Measurements from ENCODE around the gene HDAC8. TPM values are rescaled to one million over a fixed set of nuclear protein-coding genes. Genes with fewer than 3 reads are reported as not detected.
"Not testable (repeated sequence)": the region's sequence is repeated elsewhere in the genome, so short reads cannot be mapped to it uniquely, and the experiment has no call there.

The HDAC8 gene
- polyA plus RNA-seq, 1 experiment: 14.9 TPM

GRCh38 chrX:72461288-72461687, 111.4 kb downstream of the HDAC8 start:
- Histone ChIP-seq H3K4me3 (ENCODE audit: low read depth, low read length) (no peak overlapping the region), H3K36me3 (ENCODE audit: control insufficient read depth, insufficient read depth, low read length) (no peaks in the 10 kb centered on the region), H3K27me3 (ENCODE audit: control insufficient read depth, insufficient read depth, low read length) (no peaks in the 10 kb centered on the region)
- TF ChIP-seq CTCF (IDR thresholded peaks at IDR 0.05; ENCODE audit: insufficient read depth, low read depth, low read length): no peak
- ChIA-PET CTCF (no interaction called here), POLR2A (no interaction called here)
- DNase-seq (ENCODE audit: low read depth): no peak

- POLR2A ChIA-PET: no interaction called here
- no peak for TF ChIP-seq CTCF (IDR thresholded peaks at IDR 0.05; ENCODE audit: insufficient read depth, low read depth, low read length)
- no peak for DNase-seq (ENCODE audit: low read depth)
These were observed 111.9 kb downstream of the HDAC8 start for GRCh38 chrX:72460715-72461114.

GRCh38 chrX:72449034-72449433, 123.6 kb downstream of the HDAC8 start:
- POLR2A ChIA-PET; H3K36me3 ChIP-seq (ENCODE audit: control insufficient read depth, insufficient read depth, low read length); H3K27me3 ChIP-seq (ENCODE audit: control insufficient read depth, insufficient read depth, low read length); H3K4me3 ChIP-seq (ENCODE audit: low read depth, low read length); CTCF ChIA-PET; DNase-seq (ENCODE audit: low read depth): not testable (repeated sequence)

More at GRCh38 chrX:72460715-72461114, 111.9 kb downstream of the HDAC8 start:
- no peak overlapping the region for H3K4me3 ChIP-seq (ENCODE audit: low read depth, low read length)
- CTCF ChIA-PET: no interaction called here
- H3K36me3 ChIP-seq (ENCODE audit: control insufficient read depth, insufficient read depth, low read length): no peaks in the 10 kb centered on the region
- no peaks in the 10 kb centered on the region for H3K27me3 ChIP-seq (ENCODE audit: control insufficient read depth, insufficient read depth, low read length)

GRCh38 chrX:72440764-72441163, 131.9 kb downstream of the HDAC8 start:
- H3K36me3 ChIP-seq (ENCODE audit: control insufficient read depth, insufficient read depth, low read length); CTCF ChIA-PET; H3K4me3 ChIP-seq (ENCODE audit: low read depth, low read length); H3K27me3 ChIP-seq (ENCODE audit: control insufficient read depth, insufficient read depth, low read length); POLR2A ChIA-PET; DNase-seq (ENCODE audit: low read depth): not testable (repeated sequence)

GRCh38 chrX:72436010-72436409, 136.6 kb downstream of the HDAC8 start:
- POLR2A ChIA-PET: no interaction called here
- no peaks in the 10 kb centered on the region for H3K27me3 ChIP-seq (ENCODE audit: control insufficient read depth, insufficient read depth, low read length)
- H3K36me3 ChIP-seq (ENCODE audit: control insufficient read depth, insufficient read depth, low read length): no peaks in the 10 kb centered on the region
- TF ChIP-seq CTCF (IDR thresholded peaks at IDR 0.05; ENCODE audit: insufficient read depth, low read depth, low read length): no peak
- DNase-seq (ENCODE audit: low read depth): no peak
- CTCF ChIA-PET: interaction anchor here (0.8 kb wide), 1 partner anchor 1475 kb away, joined by 5 read pairs; no protein-coding TSS in a partner anchor
- H3K4me3 ChIP-seq (ENCODE audit: low read depth, low read length): no peak overlapping the region

- no peaks in the 10 kb centered on the region for H3K36me3 ChIP-seq (ENCODE audit: control insufficient read depth, insufficient read depth, low read length)
- H3K4me3 ChIP-seq (ENCODE audit: low read depth, low read length): no peak overlapping the region
- DNase-seq (ENCODE audit: low read depth): no peak
- ChIA-PET POLR2A (no interaction called here), CTCF (no interaction called here)
- TF ChIP-seq CTCF (IDR thresholded peaks at IDR 0.05; ENCODE audit: insufficient read depth, low read depth, low read length): no peak
- no peaks in the 10 kb centered on the region for H3K27me3 ChIP-seq (ENCODE audit: control insufficient read depth, insufficient read depth, low read length)
These were observed 142.2 kb downstream of the HDAC8 start for GRCh38 chrX:72430405-72430968.
